ENCODE results near the gene NRM. TPM values are rescaled to one million over a fixed set of nuclear protein-coding genes. Genes with fewer than 3 reads are reported as not detected.
A peak's percentile ranks its signal among the peaks of the same experiment; 100 is the strongest.

The NRM gene
- total and polyA plus RNA-seq, 2 of the 13 experiments (the other 11 are each of a cell fraction or from before 2014, with no cell fraction given): 12.5 to 16.0 TPM

DNA sequence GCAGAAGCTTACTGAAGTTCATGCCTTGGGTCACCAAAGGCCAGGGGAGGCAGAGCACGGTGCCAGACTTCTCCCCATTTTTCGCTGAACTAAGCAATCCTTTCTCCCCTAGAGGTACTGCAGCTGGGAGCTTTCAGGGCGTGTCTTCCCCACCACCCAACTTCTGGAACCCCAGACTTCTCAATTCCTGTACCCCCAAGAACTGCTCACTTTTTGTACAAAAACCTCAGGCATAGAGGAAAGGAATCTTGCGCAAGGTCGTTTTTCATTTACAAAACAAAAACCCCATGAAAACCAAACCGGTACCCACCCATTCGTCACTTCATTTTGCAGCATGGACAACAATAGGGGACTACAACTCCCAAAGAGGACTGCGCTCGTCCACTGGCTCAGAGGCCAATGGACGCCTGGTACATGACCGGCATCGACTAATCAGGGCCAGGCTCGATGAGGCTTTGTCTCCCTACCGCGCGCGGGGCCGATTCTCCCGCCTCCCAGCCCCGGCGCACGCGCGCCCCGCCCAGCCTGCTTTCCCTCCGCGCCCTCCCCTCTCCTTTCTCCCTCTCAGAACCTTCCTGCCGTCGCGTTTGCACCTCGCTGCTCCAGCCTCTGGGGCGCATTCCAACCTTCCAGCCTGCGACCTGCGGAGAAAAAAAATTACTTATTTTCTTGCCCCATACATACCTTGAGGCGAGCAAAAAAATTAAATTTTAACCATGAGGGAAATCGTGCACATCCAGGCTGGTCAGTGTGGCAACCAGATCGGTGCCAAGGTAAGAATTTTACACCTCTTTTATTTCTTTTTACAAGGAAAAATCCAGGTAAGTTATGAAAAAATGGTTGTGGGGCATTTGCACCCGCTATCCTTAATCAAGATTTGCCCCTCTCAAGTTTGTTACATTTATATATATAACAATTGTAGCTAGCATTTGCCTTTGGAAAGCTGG, 29.3 kb upstream of the NRM start, which contains the start of gene TUBB (continued):
- no peak for TF ChIP-seq HOXA9 (CRISPR knock-in tag; IDR thresholded peaks at IDR 0.05; ENCODE audit: borderline replicate concordance)
- no peak for TF ChIP-seq ETV6 (CRISPR knock-in tag; conservative IDR thresholded peaks at IDR 0.05)
- TF ChIP-seq, protein P1, sequence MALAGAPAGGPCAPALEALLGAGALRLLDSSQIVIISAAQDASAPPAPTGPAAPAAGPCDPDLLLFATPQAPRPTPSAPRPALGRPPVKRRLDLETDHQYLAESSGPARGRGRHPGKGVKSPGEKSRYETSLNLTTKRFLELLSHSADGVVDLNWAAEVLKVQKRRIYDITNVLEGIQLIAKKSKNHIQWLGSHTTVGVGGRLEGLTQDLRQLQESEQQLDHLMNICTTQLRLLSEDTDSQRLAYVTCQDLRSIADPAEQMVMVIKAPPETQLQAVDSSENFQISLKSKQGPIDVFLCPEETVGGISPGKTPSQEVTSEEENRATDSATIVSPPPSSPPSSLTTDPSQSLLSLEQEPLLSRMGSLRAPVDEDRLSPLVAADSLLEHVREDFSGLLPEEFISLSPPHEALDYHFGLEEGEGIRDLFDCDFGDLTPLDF (CRISPR knock-in tag; IDR thresholded peaks at IDR 0.05): peak; percentile 98
- TF ChIP-seq, protein P2, sequence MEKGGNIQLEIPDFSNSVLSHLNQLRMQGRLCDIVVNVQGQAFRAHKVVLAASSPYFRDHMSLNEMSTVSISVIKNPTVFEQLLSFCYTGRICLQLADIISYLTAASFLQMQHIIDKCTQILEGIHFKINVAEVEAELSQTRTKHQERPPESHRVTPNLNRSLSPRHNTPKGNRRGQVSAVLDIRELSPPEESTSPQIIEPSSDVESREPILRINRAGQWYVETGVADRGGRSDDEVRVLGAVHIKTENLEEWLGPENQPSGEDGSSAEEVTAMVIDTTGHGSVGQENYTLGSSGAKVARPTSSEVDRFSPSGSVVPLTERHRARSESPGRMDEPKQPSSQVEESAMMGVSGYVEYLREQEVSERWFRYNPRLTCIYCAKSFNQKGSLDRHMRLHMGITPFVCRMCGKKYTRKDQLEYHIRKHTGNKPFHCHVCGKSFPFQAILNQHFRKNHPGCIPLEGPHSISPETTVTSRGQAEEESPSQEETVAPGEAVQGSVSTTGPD (CRISPR knock-in tag; IDR thresholded peaks at IDR 0.05): no peak
- peak; percentile 61; the same call in 1 of the 2 replicates for TF ChIP-seq NFKBIZ (CRISPR knock-in tag; IDR thresholded peaks at IDR 0.05)
- TF ChIP-seq CHD4 (IDR thresholded peaks at IDR 0.05; ENCODE audit: borderline replicate concordance, low read length): 0 out of 2 replicates have a peak, but pooled peaks have one; percentile 48
- TF ChIP-seq ZSCAN29 (CRISPR knock-in tag; conservative IDR thresholded peaks at IDR 0.05): no peak
- TF ChIP-seq KMT2B (CRISPR knock-in tag; IDR thresholded peaks at IDR 0.05): no peak; the same call in 1 of the 2 replicates
- peak; percentile 96 for TF ChIP-seq ZNF143 (CRISPR knock-in tag; IDR thresholded peaks at IDR 0.05)
- TF ChIP-seq, protein P3, sequence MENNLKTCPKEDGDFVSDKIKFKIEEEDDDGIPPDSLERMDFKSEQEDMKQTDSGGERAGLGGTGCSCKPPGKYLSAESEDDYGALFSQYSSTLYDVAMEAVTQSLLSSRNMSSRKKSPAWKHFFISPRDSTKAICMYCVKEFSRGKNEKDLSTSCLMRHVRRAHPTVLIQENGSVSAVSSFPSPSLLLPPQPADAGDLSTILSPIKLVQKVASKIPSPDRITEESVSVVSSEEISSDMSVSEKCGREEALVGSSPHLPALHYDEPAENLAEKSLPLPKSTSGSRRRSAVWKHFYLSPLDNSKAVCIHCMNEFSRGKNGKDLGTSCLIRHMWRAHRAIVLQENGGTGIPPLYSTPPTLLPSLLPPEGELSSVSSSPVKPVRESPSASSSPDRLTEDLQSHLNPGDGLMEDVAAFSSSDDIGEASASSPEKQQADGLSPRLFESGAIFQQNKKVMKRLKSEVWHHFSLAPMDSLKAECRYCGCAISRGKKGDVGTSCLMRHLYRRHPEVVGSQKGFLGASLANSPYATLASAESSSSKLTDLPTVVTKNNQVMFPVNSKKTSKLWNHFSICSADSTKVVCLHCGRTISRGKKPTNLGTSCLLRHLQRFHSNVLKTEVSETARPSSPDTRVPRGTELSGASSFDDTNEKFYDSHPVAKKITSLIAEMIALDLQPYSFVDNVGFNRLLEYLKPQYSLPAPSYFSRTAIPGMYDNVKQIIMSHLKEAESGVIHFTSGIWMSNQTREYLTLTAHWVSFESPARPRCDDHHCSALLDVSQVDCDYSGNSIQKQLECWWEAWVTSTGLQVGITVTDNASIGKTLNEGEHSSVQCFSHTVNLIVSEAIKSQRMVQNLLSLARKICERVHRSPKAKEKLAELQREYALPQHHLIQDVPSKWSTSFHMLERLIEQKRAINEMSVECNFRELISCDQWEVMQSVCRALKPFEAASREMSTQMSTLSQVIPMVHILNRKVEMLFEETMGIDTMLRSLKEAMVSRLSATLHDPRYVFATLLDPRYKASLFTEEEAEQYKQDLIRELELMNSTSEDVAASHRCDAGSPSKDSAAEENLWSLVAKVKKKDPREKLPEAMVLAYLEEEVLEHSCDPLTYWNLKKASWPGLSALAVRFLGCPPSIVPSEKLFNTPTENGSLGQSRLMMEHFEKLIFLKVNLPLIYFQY (CRISPR knock-in tag; IDR thresholded peaks at IDR 0.05; ENCODE audit: borderline replicate concordance): 0 out of 2 replicates have a peak, but pooled peaks have one; percentile 31
- TF ChIP-seq, protein P4, sequence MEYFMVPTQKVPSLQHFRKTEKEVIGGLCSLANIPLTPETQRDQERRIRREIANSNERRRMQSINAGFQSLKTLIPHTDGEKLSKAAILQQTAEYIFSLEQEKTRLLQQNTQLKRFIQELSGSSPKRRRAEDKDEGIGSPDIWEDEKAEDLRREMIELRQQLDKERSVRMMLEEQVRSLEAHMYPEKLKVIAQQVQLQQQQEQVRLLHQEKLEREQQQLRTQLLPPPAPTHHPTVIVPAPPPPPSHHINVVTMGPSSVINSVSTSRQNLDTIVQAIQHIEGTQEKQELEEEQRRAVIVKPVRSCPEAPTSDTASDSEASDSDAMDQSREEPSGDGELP (IDR thresholded peaks at IDR 0.05; ENCODE audit: borderline replicate concordance, low read depth): peak; percentile 78
- no peak for TF ChIP-seq SOX6 (IDR thresholded peaks at IDR 0.05)
- peak; percentile 89 for TF ChIP-seq SOX6 (CRISPR knock-in tag; IDR thresholded peaks at IDR 0.05)
- peak; percentile 64; the same call in 1 of the 2 replicates for TF ChIP-seq GATA4 (IDR thresholded peaks at IDR 0.05; ENCODE audit: borderline replicate concordance, low read depth)
- 0 out of 2 replicates have a peak, but pooled peaks have one; percentile 39 for TF ChIP-seq ZKSCAN5 (CRISPR knock-in tag; IDR thresholded peaks at IDR 0.05)

Data from HepG2 (cell line).